Stimulated activated naive CD4-positive, alpha-beta T cell treated with Interleukin-2 at 50 U/mL for 16 hours (primary cell): ENCODE measurements around the gene PUDP.
"Not testable (repeated sequence)": the region's sequence is repeated elsewhere in the genome, so short reads cannot be mapped to it uniquely, and the experiment has no call there.

Source experiments
- DNase-seq: peaks from one replicate; lab custom pipeline; 2025; lab: John Stamatoyannopoulos, UW

Gene PUDP

DNA sequence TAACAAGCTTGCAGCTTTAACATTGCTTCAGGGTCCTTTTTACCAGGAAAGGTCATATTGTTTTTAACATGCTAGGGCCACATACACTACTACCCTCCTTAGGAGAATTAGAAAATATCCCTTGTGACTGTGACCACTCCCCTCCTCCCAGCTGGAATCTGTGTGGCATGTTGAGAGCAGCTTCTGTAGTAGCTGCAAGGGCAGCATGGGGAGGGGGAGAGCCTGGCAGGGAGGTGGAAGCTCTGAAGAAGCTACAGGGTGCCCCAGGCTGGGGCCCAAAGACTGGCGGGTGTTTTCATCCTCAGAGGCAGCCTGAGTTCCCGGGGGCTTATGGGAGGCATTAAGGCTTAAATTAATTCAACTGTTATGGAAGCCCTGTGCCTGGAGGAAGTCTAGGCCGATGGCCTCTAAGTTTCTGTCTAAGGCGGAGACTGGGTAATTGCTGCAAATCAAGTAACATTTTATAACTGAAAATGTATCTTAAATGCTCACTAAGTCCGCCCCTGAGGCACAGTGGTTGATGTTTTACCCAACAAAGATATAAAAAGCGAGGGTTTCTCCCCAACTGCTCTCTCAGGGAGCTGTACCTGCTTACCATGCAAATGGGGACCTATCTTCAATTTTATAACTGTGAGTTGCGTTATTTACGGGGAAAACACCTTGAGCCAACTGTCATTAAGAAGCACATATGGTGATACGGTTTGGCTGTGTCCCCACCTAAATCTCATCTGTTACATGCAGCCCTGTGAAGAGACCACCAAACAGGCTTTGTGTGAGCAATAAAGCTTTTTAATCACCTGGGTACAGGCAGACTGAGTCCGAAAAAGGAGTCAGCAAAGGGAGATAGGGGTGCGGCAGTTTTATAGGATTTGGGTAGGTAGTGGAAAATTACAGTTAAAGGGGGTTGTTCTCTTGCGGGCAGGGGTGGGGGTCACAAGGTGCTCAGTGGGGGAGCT lies 37.8 kb downstream of the PUDP start:
- no peak for DNase-seq

DNA sequence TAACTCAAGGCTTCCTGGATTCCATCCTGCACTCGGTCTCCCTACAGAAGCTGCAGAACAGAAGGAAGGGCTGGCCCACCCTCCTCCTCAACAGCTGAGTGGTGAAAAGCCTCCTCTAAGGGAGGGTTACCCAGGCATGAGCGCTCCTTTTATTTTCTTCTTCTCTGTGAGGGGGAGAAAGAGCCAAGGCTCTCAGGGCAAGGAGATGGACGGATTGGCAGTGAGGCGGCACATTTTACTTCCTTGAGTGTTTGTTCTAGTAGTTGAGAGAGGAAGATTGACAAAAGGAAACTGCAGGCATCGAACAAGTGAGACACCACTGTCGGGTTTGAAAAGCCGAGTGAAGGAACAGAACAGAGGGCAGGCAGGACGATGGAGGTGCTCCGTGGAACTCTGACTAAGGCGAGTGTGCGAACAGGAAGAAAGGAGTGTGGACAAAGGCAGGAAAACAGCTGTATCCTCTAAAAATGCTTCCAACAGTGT lies 38.9 kb downstream of the PUDP start:
- DNase-seq = no peak

DNA sequence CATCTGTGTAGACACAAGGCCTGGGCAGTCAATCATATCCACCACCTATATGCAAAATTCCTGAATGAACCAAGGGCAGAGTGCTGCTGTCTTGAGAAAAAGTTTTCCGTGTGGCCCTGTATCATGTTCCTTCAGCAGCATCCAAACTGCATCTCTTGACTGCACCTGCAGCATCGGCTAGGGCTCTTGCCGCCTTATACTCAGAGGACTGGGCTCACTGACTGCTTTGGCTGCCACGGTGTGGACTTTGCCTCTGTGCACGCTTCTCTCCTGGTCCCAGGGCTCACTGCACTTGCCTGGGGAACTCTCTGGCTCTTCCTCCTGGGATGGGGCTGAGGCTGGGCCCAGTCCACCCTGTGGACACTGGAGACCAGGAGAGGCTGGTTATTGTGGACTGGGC lies 39.9 kb downstream of the PUDP start:
- DNase-seq = no peak

DNA sequence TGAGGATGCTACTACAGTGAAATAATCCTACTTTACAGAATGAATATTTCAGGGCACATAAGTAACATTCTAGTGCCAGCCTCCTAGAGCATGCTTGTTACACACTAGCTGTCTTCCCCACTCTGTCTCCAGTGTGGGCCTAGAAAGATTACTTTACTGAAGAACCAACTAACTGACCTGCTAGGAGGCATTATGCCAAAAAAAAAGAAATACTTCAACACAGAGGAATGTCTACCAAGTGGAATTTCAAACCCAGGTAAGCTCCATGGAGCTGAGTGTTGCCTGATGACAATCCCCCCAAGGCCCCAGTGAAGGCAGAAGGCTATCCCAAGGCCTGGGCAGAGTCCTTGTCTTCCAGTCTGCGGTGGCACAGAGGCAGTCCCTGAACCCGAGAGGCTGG lies 41.3 kb downstream of the PUDP start:
- no peak for DNase-seq

DNA sequence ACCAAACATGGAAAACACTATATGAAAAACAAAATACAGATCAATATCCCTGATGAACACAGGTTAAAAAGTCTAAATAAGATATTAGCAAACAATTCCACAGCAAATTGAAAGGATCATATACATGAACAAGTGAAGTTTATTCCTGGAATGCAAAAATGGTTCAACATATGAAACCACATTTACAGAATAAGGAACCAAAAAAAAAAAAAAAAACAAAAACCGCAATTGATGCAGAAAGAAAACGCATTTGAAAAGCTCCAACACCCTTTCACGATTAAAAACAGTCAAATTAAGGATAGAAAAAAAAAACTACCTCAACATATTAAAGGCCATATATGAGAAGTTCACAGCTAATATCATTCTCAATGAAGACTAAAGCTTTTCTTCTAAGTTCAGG lies 45.8 kb downstream of the PUDP start:
- DNase-seq = no peak

DNA sequence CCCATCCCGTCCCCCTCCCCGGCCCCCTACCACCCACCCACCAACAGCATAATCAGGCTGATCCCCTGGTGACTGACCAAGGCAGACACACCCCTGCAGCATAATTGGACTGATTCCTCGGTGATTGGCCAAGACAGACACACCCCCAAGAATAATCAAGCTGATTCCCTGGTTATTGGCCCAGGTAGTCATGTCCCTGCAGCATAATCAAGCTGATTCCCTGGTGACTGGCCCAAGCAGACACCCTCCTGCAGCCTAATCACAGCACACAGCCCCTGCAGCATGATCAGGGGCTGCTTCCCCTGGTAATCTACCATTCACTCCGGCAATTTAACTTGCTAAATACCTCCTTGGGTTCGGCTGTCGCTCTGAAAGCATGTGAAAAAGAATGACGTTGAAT lies 47.9 kb downstream of the PUDP start:
- no peak for DNase-seq

DNA sequence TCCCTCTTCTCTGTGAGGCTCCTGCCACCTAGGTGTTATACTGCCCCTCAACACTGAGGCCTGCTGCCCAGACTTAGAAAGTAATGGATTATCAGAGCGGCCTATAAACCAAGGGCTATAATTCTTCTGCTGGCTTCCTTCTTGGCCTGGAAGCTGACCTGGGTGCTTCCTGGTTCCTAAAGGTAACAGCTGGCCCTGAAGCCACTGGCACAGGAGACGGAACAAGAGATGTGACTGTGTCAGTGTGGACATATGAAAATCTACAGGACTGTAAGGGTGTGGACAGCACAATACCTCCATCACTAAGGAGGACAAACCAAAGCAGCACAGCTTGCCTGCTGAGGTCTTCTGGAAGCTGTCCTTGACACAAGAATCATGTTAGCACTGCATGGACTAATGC lies 52.3 kb downstream of the PUDP start:
- DNase-seq = not testable (repeated sequence)

DNA sequence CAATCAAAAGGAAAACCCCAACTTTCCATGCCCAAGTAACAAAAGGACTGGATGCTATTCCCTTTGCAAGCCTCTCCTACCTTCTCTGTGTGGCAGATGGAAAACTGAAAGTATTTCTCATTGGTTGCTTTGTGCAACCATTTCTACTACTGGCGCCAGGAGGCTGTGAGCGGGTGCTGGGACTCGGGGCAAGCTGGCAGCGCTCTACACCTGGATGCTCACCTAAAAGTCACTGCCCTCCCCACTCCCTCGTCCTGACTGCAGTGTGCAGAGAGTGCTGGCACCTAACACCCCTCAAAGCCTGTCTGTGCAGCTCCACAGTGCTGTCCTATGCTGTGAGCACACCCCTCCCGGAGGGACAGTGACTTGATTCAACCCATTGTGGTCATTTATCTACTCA lies 54.6 kb downstream of the PUDP start:
- DNase-seq = no peak

DNA sequence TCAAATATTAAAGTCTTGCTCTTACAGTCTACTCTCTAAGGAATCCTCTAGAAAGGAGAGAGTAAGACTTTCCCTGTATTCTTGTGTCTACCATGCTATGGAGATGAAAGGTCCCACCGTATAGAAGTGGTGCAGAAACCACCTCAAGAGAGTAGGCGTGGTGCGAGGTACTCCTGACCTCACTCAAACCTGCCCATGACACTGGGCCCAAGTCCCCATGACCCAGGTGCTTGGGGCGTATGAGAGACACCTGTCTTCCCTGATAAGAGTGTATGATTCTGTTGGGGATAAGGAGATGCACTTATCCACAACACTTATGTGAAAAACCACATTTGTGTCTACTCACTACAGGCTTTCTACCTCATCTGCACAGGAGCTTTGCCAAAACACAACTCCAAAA lies 55.4 kb downstream of the PUDP start:
- no peak for DNase-seq

DNA sequence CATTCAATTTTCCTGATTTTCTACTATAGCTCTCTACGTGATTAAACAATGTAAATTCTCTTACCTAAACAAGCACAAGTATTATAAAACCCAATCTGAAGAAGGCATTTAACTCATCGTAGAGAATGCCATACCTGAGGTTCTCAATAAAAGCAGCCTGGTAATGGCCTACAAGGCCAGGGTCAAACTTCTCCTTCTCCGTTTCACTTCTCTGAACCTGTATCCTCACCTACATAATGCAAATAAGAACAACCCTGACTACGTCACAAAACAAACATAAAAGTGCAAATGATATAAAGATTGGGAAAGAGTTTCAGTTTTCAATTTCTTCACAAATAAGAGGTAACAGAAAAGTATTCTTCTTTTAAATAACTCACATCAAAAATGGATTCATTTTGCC lies 56.0 kb downstream of the PUDP start:
- DNase-seq = no peak

DNA sequence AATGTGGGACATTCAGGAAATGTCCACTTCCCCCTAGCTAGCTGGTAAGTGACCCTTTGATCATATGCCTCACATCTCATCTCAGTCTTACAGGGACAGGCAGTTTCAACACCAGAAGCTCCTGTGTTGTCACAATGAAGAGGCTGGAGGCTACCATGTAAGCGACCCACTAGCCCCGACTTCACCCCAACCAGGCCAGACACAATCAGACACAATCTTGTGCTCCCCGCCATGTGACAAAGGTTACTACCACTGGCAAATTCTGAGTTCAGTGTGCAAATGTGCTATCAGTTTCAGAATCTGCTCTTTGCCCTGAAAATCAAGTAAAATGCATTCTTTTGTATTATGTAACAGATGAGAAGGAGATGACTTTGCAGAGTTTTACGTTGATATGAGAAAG lies 57.3 kb downstream of the PUDP start:
- DNase-seq = no peak

DNA sequence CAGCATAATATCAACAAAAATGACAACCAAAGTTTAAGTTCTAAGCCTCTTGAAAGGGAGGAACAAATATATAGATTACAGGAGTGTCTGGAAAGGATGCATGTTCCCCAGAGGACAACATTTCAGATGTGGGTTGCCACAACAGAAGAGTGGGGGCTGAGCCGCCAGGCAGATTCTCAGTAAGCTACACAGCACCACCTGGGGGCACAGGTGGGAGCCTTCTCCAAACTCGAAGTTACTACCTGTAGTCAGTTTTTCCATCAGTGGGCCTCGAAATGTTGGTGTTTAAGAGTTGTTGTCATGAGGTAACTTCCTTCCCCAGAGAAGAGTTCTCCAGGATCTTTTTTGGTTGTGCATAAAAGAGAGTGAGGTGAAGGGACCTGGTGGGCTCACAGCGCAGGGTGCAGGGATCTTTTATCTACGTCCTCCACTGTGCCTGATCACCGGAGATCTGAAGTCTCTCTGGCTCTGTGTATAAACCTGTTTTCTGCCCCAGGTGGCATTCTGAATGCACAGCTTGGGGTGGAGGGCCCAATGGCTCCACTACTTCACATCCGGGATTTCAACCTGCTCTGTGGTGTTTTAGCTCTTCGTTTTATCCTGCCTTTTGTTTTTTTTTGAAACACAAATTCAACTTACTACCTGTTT lies 58.9 kb downstream of the PUDP start:
- no peak for DNase-seq

DNA sequence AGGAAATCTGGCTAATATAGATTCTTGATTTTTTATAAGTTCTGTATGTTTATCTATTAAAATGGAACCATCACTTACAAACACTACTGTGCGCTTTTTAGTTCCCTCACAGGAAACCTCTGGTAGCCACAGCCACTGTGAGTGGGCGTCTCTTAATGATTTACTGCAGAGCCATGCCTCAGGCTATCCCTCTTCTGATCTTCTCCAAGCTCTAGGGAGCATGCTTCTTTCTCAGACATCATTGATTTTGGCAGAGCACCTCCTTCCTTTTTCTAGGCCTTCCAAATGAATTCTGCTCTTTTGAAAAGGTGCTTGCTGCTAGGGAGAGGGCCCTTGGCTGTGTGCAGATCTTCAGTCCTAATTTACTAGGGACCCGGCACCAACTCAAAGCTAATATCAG lies 61.6 kb downstream of the PUDP start:
- DNase-seq = no peak

DNA sequence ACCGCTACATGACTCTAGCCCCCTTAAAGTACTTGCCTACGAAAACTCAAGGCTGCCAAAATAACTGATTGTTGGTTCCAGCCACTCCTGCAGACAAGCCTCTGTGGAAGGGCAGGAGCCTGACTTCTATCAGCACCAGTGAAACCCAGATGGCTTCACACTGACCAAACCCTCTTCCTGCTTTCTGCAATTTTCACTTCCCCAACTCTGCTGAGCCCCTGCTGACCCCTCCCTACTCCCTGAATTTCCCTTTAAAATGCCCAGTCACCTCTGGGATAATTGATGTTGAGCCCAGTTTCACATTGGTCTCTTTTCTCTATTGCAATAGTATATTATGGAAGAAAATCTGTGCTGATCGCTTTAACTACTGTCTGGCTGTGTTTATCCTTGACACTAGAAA lies 62.1 kb downstream of the PUDP start:
- no peak for DNase-seq

DNA sequence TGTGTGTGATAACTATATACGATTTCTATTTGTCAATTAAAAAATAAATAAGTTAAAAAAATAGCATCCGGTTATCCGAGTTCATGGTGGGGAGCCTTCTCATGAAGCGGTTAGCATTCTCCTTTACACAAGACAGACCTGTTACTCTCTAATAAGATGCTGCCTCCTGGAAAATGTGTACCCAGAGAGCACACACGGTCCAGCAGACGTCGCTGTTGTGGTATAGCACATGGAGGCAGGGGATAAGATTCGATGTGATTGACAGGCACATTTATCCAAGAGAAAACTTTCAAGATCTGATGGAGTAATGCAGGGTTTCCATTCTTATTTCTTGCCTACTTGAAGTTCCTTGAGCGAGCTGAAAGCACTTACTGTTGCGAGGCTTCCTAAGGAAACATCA lies 63.1 kb downstream of the PUDP start:
- no peak for DNase-seq

DNA sequence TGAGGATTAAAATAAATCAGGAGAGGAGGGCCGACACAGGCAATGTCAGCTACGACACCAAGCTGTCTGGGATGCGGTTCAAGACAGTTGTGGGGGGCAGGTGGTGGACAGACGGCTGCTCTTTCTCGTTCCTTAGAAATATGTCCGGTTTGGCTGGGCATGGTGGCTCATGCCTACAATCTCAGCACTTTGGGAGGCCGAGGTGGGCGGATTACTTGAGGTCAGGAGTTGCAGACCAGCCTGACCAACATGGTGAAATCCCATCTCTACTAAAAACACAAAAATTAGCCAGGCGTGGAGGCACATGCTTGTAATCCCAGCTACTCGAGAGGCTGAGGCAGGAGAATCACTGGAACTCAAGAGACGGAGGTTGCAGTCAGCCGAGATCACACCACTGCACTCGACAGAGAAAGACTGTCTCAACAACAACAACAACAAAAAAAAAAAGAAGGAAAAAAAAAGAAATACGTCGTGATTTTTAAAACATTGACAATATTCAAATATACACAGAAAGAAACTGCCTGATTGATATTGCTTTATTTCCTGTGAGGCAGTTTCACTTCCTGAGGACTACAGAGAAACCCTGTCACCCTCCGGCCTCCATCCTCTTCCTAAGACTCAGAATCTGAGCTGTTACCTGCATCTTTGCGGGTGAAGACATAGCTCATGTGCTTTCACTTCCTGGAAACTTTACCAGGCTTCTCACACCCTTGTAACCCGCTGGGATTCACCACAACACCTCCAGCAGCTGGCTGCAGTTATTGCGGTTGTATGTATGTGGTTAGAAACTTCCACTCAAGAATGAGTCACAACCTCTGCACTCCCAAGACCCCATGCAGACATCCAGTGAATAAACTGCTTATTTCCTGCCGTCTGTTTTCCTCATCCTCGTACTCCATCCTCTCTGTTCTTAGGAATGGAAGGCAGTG lies 64.2 kb downstream of the PUDP start:
- peak; percentile 48 for DNase-seq

DNA sequence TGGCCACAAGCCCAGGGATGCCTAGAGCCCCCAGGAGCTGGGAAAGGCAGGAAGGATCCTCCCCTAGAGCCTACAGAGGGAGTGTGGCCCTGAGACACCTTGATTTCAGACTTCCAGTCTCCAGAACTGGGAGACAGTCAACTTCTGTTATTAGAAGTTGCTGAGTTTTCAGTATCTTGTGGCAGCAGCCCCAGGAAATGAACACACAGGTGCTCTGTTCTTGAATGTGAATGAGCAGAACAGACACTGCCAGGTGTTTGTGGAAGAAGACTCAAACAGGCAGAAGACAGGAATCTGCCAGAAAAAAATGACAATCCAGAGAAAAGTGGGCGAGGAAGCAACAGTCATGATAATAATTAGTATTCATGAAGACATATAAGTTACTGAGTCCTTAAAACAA lies 64.9 kb downstream of the PUDP start:
- no peak for DNase-seq

DNA sequence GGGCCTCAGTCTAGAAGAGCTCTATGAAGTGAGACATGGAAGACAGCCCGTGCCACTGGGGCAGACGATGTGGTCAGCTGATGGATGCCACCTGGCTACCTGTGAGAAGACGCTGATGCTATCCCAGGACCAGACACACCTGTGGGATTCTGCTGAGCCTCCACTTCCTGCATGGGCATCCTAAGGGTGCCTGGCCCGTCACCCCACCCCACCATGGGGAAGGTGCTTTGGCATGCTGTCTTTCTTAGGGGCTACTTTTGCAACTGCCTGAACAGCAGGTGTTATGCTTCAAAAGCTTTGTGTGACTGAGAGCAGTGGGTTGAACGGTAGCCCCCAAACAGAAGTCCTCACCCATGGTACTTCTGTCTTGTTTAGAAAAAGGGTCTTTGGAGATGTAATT lies 65.4 kb downstream of the PUDP start:
- DNase-seq = no peak

DNA sequence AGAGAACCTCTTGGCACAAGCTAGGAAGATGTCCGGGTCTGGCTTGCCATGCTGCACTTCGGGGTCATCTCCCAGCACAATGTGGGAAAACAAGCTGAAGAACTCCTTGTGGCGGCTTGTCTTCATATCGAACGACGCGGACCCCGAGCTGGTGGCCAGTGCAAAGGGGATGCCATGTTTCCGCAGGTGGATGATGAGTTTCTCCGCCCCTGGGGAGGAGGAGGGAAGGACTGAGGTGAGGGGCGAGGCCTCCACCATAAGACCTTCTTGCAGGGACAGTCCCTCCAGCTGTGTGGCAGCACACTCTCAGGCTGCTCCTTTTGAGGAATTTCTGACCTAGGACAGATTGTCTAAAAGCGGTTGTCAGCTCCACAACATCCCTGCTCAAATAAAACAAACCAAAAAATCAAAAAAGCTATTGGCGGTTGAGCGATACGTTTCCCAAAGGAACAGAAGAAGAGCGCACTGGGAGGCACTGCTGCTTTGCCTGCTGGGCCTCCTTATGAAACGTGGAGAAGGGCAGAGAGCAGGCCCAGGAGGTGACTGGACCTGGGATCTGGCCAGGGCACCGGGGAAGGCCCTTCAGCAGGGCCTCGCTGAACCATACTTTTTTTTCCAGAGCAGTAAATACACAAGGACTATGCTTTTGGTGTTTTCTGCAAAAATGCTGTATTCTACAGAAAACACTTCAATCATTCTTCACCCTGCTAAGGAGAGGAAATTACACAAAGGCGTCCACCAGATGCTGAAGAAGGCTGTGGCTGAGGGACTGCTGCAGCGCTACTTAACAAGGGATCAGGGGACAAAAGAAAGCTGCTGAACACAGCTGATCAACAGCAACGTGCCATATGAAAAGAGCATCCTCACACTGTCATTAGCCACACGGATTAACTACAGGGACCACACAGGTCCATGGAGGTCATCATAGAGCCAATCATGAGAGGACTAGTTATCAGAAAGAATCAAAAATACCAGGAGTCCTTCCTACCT lies 70.4 kb downstream of the PUDP start:
- DNase-seq = no peak

DNA sequence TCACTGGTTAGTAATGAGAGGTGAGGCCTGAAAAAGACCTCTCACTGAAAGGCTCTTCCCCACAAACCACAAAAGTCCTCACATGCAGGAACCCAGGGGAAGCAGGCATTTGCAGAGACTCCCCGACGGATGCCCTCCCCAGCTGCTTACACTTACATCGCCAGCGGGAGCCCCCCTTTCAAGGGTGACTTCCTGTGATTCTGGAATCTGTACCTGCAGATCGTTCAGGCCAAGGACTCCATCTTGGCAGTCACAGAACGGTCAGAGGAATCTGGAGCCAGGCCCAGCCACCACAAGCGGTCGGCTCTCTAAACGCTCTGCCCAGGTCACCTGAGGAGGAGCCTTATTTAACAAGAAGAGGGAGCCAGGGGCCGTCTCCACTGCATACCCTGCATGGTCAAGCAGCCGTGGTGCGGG lies 71.7 kb downstream of the PUDP start:
- DNase-seq = no peak

DNA sequence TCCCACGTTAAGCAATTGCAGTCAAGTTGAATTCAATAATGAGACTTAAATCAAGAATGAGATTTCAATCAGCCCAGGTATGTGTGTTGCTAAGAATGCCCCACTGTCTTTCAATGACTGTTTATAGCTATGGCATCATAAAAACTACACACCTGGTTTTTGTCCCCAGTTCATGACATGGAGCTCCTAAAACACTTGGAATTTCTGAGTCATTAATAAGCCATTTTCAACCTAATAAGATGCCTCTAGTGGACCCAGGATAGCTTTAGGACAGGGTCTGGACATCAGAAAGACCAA lies 73.1 kb downstream of the PUDP start:
- no peak for DNase-seq
